GM21723 (cell line): ENCODE measurements around the gene UBE2L6.
"Not testable (repeated sequence)": the region's sequence is repeated elsewhere in the genome, so short reads cannot be mapped to it uniquely, and the experiment has no call there.

Source experiments
- ATAC-seq: cut with Tn5 transposase; IDR thresholded peaks from one replicate; pipeline ENCODE4 v1.9.1; 2021; ENCODE audit warnings: mild to moderate bottlenecking, moderate library complexity; ENCODE audit not compliant: unreplicated experiment

Gene UBE2L6

DNA sequence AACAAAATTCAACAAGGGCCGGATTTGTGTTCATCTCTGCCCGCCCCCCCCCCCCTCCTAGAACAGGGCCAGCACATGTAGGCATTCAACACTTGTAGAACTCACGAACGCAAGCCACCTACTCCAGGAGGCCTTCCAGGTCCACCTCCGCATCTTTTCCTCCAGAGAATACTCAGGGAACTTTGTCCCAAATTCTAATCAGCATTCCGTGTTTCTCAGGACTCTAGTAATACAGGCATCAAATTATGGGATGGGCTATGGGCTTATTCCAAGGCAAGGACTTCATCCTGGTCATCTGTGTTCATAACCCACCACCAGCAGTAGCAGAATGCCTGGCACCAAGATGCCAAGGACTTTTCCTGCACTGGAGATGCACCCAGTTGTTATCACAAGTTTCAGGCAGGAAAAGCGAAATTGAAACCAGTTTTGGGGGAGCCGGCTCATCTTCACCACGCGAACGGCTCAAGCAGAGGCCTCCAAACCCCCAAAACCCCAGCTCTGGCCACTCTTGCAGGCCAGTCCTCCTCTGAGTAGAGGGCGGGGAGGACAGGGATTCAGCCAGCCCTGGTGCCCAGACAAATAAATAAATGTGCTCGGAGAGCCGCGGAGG, 462 bp downstream of the UBE2L6 start:
- ATAC-seq: peak; percentile 6

DNA sequence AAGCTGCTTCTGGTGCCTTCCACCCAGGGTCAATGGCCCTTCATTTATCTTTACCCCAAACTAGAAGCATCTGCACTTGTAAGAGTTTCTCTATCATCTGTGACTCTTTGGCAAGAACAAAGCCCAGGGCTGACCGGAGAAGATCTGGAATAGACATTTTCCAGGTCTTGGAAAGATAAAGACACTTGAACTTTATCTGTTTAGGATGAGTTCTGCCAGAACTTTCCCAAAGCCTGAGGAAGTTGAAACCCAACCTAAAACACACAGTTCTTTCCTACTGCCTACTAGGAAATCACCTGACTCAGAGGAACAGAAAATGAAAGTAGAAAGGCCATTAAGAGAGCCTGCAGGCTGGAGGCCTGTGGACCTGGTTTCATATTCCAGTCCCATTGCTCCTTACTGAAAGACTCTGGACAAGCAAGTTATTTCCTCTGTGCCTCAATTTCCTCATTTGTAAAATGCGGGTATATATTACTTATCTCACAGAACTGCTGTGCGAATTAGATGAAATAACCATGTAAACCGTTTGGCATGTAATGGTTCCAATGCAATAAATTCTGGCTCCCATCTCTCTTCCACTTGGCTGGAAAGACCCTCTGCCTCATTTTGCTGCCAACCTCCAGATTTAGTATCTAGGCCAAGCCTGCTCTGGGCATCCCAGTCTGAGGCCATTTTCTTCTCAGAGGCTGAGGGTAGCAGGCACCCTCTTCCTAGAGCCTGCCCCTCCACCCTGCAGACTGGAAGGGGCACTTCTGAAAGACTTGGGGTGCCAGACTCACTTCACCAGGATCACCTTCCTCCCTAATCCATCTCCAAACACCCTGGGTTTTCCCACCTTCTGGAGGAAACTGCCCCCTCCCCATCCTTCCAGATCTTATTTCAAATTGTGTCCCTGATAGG, 1.2 kb downstream of the UBE2L6 start:
- ATAC-seq: peak; percentile 70

DNA sequence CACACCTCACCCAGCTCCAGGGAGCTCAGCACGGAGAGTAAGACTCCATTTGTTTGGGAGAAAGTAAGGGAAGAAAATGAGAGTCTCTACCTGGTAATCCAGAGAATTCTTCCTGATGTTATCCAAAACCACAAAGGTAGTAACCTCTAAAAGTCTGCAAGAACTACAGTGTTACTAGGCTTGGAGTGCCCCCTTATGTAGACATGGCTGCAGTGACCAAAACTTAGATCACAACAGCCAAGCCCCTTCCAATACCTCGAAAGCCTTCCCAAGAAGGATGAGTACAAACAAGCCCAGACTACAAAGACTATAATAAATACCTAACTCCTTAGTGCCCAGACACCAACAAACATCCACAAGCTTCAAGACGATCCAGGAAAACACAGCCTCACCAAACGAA, 4.9 kb downstream of the UBE2L6 start:
- ATAC-seq: no peak

DNA sequence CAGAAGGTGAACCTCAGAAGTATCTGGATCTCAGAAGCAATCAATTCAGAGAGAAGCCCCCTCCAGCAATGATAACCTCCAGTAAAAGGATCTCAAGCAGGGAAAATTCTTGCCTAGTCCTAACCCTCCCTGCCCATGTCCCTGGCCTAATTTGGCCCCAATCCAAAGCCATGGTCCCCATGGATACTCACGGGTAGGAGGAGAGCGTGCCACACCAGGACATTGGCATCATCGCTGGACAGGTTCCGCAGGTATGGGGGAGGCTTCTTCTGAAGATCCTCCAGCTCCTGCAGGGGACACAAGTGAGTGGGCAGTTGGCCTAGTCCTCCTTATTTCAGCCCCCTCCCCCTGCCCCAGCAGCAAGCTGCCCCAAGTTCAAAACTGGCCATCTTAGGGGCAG, 7.3 kb downstream of the UBE2L6 start:
- ATAC-seq: no peak

DNA sequence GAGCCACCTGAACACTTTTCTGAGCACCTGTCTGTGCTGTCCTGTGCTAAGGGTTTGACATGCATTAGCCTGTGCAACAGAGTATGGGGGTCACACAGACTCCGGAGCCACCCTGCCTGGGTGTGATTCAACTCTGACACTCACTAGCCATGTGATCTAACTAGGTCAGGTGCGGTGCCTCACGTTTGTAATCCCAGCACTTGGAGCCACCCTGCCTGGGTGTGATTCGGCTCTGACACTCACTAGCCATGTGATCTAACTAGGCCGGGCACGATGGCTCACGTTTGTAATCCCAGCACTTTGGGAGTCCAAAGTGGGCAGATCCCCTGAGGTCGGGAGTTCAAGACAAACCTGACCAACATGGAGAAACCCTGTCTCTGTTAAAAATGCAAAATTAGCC, 11.4 kb downstream of the UBE2L6 start:
- ATAC-seq: no peak

DNA sequence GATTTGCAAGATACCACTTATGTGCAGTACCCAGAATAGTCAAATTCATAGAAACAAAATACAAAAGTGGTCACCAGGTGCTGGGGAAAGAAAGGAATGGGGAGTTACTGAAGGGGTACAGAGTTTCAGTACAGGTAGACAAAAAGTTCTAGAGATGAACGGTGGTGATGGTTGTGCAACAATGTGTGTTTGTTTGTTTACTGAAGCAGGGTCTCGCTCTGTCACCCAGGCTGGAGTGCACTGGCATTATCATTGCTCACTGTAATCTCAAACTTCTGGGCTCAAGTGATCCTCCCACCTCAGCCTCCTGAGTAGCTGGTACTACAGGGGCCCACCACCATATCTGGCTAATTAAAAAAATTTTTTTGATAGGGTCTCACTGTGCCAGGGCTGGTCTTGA, 12.1 kb downstream of the UBE2L6 start:
- ATAC-seq: no peak

DNA sequence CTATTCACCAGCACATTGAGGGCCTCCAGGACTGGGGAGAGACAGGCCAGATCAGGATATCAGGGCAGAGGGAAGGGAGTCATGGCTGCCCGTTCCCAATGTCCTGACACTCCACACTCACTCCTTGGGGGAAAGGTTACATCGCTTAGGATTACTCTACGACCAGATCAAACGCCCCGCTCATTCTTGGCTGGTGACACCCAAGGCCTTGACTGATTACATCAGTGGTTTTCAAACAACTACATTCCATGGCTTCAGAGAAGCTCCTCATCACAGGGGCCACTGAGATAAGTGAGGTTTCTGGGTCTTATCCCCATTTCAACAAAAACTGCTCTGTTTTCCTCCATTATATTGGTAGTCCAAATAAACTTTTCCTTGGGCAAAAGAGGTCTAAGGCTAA, 15.0 kb downstream of the UBE2L6 start:
- ATAC-seq: no peak

DNA sequence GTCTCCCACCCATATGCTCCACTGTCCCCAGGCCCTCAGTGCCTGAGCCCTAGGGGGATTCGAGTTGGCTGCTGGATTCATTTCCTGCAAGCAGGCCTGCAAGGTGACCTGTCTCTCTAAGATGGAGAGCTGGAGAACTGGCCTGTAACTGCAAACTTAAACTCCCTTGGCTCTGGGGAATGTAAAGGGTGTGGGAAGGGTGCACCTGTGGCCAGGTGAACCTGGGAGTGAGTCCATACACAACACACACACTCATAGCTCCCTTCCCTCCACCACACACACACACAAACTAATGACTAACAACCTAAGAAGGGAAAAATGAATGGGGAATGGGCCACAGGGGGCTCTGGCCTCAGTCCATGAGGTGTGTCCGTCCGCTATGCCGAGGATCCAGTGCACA, 15.5 kb downstream of the UBE2L6 start:
- no peak for ATAC-seq

DNA sequence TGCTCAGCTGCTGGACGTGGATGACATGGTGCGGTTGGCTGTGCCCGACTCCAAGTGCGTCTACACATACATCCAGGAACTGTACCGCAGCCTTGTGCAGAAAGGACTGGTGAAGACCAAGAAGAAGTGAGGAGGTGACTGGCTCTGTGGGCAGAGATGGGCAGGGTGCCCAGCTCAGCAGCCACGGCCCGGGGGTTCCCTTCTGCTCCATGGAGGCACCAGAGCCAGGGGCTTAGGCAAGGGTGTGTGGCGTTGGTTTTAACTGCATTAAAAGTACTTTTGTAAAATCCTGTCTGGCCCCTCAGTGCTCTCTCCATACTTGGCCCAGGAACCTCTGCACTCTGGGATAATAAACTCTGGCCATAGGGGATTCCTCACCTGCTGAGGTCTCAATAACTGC, 17.5 kb downstream of the UBE2L6 start:
- ATAC-seq: no peak

DNA sequence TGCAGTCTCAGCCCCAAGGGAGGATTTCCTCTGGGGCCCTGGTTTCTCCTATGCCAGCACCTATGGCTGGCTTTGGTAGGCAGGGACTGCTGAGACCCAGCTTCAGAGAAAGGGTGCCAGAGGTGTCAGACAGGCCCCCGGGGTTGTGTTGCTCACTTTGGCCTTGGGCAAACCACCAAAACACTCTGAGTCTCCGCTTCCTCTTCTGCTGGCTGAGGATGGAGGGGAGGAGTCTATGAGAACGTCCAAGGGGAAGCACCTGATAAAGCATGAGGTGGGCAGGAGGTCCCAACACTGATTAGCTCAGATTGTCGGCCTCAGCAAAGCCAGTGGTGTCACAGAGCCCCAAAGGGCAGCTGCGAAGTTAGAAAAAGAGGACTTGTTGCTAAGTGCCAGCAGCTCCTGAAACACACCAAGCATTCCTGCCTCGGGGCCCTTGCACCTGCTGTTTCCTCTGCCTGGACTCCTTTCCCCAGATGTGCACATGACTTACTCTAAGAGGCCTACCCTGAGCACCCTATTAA, 19.6 kb downstream of the UBE2L6 start:
- peak; percentile 93 for ATAC-seq

DNA sequence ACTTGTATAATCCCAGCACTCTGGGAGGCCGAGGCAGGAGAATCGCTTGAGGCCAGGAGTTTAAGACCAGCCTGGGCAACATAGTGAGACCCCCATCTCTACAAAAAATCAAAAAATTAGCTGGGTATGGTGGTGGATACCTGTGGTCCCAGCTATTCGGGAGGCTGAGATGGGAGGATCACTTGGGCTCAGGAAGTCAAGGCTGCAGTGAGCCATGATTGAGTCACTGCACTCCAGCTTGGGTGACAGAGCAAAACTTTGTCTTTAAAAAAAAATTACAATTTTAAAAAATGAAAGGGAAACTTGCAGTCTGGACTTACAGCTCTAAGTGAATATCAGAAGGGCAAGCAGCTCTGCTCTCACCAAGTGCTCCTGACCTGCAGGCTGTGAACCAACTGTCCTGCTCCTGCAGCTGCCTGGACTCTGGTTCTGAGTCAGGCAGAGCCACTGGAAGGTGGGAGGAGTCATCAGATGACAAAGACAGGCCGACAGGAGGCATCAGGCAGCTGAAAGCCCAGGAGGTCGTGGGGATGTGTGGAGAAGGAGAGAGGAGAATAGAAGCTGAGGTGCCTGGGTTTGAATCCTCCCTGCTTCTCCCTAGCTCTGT, 20.5 kb downstream of the UBE2L6 start:
- peak; percentile 63 for ATAC-seq

DNA sequence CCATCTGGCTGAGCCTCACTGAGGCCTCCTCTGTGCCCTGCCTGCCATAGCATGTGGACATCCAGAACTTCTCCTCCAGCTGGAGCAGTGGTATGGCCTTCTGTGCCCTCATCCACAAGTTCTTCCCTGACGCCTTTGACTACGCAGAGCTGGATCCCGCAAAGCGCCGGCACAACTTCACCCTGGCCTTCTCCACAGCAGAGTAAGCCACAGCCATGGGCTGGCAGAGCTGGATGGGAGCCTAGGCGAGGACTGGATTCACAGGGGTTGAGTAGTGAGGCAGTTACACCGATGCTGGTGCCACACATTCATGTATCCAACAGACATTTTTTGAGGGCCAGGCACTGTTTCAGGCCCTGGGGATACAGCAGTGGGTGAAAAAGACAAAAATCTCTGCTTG, 21.0 kb downstream of the UBE2L6 start:
- ATAC-seq: no peak

DNA sequence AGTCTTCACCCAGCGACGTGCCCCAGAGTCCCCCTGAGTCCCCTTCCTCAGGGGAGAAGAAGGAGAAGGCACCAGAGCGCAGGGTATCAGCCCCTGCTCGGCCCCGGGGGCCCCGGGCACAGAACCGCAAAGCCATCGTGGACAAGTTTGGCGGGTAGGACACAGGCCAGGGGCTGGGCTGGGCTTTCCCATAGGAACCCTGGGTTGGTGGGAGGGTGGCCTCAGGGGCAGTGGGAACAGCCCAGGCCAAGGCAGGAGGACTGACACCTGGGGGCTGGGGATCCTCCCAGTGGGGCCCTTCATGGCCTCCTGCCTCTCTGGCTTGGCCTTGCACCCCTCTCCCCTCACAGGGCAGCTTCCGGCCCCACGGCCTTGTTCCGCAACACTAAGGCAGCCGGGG, 21.6 kb downstream of the UBE2L6 start:
- ATAC-seq: no peak

DNA sequence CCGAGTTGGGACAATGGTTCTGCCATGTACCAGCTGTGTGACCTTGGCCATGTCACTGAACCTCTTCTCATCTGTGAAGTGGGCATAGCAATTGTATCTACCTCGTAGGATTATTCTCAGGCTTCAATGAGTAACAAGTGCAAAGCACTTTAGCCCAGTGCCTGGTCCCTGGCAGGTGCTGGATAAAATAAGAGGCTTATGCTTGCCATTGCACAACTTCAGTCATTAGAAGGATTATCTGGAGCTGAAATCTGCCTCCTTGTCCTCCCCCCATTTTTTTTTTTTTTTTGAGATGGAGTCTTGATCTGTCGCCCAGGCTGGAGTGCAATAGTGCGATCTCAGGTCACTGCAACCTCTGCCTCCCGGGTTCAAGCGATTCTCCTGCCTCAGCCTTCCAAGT, 22.9 kb downstream of the UBE2L6 start:
- ATAC-seq: no peak

DNA sequence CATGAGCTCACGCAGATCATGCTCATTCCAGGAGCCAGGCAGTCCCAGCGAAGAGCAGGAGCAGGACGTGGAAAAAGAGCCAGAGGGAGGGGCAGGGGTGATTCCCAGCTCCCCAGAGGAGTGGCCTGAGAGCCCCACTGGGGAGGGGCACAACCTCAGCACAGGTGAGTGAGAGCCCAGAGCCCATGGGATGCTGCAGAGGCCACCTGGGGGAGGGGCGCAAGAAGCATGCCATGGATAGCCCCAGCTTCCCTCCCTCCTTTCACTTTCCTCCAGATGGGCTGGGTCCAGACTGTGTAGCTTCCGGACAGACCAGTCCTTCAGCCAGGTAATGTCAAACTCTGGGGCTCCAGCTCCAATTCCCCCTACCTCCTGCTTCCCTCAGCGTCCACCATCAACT, 23.9 kb downstream of the UBE2L6 start:
- no peak for ATAC-seq

DNA sequence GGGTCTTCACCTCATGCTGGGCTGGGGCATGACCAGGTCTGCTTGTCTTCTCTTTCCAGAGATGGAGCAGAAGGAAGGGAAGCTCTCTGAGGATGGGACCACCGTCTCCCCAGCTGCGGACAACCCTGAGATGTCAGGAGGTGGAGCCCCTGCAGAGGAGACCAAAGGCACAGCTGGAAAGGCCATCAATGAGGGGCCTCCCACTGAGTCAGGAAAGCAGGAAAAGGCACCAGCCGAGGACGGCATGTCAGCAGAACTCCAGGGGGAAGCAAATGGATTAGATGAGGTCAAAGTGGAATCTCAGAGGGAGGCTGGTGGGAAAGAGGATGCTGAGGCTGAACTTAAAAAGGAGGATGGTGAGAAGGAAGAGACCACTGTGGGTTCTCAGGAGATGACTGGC, 24.9 kb downstream of the UBE2L6 start:
- no peak for ATAC-seq

DNA sequence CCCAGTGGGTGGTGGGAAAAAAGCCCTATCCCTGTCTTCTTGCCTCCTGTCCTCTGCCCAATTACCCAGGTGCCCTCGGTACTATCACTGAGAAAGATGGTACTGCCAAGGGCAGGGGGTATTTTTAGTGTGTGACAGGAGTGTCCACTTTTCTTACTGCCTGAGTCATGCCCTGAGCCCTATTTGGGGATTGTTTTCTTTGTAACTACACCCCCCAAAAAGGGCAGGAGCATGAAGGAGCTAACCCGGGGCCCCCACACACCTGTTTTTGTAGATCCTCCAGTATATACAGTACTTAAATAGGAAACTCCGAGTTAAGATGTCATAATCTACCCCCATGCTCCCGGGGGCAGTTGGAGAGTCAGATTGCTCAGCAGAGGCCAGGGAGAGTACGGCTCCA, 26.3 kb downstream of the UBE2L6 start:
- no peak for ATAC-seq

DNA sequence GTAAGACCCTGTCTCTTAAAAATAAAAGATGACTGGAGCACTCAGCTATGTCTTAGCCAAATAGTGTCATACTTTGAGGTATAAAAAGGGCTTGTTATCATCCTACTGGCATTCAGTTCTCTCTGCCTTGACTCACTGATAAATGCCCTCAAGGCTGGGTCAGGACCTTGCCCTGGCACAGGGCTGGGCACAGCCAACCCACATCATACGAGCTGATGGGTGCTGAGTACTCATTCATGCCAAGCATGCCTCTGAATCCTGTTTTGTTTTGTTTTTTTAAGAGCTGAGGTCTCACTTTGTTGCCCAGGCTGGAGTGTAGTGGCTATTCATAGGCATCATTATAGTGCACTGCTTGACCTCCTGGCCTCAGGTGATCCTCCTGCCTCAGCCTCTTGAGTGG, 28.1 kb downstream of the UBE2L6 start:
- ATAC-seq: no peak

DNA sequence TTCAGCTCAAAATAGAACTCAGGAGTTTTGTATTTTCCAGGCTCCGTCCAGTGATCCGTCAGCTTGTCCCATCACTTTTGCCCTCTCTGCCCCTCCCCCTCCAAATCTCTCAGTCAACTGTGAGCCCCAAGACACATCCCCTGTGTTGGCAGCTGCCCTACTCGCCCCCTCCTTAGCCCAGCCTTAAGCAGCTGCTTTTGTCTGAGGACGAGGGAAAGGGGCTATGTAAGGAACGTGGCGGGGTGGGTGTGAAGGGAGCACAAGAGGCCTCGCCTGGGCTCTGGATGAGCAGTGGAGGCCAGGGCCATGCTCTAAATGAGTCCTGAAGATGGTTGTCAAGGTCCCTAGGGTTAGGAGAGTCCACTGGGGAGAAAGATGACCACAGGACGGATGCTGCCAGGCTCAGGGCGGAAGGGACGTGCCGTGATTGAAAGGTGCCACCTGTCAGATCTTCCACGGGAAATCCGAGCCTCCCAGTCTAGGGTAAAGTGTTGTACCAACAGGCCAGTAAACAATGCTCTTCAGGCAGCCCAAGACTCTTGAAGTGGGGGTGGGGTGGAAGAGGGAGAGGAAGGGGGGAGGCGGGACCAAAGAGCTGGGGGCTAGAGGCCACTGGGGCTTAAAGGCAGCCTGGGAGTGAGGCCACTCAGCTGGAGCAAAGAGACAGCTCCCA, 30.4 kb downstream of the UBE2L6 start, which contains the start of gene SMTNL1:
Gene SMTNL1, plus strand, starts transcription at position 649 of the 673 bp plus-strand sequence. CDS start 5,048 bp downstream, outside the sequence.
- ATAC-seq: no peak

DNA sequence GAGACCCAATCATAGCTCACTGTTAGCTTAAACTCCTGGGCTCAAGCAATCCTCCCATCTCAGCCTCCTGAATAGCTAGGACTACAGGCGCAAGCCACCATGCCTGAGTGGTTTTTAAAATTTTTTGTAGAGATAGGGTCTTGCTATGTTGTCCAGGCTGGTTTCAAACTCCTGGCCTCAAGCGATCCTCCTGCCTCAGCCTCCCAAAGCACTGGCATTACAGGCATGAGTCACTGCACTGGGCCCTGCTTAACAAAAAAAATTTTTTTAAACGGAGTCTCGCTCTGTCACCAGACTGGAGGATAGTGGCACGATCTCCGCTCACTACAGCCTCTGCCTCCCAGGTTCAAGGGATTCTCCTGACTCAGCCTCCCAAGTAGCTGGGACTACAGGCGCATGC, 33.0 kb downstream of the UBE2L6 start:
- not testable (repeated sequence) for ATAC-seq
